ENCODE measurements around the gene THAP7.
"Not testable (repeated sequence)": the region's sequence is repeated elsewhere in the genome, so short reads cannot be mapped to it uniquely, and the experiment has no call there.

Gene THAP7

DNA sequence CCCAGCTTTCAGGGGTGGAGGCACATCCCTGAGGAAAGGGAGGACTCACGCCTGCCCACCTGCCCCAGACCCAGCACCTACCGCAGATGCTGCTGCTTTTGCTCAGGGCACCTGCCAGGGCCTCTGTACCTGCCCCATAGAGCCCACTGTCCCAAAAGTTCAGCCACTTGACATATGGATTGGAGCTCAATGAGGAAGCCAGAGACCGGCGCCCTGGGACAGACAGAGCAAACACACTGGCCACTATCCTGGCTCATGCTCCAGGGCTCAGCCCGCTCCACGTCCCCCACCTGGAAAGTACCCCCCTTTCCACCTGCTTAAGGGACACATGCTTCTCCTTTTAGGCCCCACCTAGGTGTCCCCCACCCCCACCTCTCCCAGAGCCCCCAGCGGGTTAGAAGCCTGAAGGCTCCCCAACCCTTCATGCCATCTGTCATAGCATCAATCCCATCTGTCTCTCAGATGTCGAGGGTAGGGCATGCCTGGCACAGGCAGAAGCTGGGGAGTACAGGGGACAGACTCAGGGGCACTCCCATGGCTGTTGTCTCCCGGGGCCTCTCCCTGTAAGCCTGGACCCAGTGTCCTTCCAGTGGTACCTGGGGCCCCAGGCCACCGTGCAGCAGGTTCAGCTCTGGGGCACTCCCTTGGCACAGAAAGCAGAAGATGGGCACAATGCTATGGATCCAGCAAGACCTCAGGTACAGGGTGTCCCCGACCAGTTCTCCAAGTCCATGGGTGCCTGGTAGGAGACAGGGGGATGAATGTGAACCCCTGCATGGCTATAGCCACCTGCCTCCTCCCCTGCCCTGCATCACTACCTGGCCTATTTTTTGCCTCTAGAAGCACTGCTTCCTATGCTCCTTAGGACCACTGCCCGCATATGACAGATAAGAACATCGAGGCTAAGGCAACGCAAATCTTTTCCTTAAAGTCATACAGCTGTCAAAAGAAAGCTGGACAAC, 10.8 kb upstream of the THAP7 start:
- no peak for FAIRE-seq

DNA sequence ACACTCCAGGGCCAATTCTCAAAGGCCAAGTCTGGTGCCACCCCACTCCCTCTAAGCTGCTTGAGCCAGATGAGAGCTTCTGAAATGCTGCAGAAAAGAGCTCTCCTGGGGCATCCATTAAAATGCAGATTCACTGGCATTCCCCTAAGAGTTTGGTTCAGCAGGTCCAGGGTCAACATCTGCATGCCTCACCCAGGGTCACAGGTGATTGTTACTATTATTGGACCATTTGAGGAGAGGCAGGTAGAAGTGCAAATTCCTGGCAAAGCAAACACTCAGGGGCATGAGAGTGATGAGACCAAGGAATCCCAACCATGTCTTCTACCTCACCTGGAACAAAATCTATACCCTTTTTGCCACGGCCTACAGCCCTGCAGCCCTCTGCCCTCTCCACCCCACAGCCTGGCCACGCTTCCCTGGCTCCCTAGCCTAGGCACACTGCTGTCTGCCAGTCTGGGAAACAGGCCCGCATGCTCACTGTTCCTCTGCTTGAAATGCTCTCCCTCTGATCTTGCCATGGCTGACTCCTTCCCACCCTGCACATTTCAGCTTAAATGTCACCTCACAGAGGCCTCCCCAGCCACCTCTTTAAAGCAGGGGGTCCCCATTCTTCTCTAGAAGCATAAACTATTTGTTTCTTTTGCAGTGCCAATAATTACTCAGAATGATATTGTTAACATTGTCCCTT, 8.7 kb upstream of the THAP7 start:
- no peak for FAIRE-seq

DNA sequence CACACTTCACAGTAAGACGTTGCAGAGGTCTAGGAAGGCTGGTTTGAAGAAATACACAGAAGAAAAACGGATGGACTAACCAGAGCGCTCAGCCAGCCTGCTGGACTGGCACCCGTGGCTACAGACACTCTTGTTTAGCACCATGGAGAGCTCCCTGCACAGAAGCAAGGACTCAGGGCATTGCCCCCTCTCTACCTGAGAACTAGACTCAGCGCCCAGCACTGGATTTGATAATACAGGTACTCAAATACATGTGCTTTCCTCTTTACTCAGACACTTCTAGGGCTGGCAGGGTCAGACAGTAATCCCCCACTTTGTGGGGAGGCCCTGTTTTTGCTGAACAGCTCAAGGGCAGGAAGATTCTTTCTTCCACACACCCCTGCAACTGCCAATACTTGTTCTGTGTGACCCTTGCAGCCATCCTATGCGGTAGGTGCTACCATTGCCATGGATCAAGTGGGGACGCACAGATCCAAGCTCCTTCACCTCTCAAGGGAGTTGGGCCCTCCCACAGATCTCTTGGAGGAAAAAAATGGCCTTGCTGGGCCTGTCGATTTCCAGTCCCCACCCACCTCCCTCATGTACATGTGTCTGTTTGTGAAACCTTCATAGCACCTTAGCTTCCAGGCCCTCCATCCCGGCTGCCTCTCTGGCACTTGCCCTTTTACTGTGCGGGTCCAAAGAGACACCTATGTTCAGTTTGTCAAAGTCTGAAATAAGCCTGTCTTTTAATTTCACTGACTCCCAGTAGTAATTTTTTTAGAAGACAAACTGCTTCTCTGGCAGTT, 7.9 kb upstream of the THAP7 start:
- FAIRE-seq: no peak

DNA sequence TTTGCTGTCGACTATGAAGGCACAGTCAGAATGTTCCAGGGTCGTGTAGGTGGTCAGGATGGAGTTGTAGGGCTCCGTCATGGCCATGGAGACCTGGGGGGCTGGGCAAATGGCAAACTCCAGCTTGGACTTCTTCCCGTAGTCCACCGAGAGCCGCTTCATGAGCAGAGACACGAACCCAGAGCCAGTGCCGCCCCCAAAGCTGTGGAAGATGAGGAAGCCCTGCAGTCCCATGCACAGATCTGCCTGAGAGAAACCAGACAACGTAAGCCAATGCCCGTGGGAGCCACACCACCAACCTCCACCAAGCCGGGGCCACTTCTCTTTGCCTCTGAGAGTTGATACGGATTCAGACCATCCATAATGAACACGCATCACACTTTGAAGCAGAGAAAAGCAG, 7.3 kb upstream of the THAP7 start:
- not testable (repeated sequence) for FAIRE-seq

DNA sequence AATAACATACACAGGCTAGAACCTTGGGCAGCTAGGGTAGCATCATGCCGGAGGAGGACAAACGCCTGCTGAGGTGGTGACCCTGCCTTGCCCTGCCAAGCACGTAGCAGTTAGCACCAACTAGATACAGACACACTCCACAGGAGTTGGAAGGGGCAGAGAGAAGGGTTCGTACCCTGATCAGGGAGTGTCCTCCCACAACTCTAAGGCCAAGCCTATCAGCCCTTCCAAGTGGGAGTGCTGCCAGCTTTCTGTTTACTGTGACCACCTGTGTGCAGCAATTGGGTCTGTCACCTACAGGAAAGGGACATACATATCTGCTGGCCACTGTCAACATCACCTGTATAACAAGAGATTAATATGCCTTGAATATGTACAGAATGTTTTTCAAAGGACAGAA, 1.9 kb upstream of the THAP7 start:
- no peak for FAIRE-seq

DNA sequence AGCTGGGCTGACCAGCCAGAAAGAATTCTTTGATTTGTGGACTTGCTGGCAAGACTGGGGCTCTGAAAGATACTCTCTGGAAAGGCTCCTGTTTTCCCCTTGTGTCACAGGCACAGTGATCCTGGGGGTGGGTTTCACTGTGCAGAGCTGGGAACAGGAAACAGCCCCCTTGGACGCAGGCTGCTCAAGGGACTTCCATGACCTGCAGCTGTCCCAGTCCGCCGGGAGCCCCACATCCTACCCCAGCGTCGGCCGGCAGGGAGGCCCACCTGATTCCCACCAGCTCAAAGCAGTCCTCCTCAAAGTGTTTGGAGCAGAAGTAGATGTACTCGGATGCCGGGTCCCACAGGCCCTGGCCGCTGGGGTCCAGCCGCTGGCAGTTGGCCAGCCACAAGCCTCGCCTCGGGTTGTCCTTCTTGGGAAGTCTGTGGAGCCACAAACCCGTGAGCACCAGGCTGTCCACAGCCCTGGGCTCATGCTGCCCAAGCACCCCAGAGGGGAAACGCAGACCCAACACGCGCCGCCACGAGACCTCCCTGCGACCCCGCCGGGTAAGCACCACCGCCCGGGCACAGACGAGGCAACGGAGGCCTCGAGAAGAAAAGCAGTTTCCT, 824 bp downstream of the THAP7 start:
- FAIRE-seq: no peak

DNA sequence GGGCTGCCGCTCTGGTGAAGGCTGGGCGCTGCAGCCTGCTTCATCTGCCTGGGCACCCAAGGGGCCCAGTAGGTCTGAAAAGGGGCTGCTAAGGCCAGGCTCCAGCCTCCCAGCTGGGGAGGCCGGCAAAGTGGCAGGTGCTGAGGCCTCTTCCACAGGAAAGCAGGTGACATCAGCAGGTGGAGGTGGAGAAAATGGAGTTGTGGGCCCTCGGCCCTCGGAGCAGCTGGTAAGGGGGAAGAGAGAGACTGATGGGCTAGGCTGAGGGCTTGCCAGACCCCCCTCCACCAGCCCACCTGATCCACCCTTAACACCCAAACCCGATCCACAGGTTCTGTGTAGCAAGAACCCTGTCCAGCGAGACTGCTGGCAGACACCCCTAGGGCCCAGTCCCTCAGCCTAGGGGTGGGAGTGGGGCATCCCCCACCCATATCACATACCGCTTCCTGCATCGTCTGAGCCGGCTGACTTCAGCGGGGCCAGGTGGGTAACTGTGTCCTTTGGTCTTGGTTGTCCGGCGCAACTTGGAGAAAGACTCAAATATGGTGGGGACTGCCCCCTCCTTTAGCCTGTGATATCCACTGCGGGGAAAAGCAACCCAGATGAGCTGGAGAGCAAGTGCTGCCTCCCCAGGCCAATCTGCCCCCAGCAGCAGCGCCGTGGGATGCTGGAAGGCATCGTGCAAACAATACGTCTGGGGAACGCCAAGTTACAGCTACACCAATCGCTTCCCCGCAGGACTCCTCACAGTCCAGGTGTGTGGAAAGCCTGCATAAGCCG, 1.5 kb downstream of the THAP7 start:
- no peak for FAIRE-seq

DNA sequence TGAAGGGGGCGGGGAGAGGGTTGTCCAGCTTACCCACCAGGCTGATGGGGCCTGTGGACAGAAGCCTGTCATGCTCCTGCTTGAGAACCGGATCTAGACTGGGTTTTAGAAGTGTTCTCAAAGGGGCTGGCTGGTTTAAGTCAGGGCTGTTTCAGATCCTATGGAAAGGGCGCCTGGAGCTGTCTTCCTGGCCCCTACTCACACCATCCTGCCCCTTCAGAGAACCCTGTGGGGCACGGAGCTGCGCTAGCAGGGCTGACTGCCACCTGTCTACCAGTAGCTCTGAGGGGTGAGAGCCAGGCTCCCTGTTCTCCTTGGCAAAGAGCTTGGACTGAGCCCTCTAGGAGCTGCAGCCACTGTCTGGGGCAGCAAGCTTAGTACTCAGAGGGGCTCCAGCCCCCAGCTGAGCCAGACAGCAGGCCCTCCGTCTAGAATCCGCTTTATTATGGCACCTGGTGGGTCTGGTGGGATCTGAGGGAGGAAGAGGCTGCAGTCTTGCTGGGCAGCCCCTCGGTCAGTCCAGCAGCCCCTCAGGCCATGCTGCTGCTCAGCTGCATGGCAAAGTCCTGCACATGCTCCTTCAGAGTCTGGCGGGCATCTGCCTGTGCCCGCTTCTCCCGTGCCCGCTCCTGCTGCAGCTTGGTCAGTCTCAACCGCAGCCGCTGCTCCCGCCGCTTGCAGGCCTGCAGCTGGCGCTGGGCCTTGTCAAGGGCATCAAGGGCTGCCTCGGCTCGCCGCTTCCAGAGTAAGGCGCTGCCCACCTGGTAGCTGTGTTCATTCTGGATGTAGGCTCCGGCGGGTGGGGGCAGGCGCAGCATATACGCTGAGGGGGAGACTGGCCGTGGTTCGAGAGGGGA, 2.3 kb downstream of the THAP7 start:
- FAIRE-seq: no peak

DNA sequence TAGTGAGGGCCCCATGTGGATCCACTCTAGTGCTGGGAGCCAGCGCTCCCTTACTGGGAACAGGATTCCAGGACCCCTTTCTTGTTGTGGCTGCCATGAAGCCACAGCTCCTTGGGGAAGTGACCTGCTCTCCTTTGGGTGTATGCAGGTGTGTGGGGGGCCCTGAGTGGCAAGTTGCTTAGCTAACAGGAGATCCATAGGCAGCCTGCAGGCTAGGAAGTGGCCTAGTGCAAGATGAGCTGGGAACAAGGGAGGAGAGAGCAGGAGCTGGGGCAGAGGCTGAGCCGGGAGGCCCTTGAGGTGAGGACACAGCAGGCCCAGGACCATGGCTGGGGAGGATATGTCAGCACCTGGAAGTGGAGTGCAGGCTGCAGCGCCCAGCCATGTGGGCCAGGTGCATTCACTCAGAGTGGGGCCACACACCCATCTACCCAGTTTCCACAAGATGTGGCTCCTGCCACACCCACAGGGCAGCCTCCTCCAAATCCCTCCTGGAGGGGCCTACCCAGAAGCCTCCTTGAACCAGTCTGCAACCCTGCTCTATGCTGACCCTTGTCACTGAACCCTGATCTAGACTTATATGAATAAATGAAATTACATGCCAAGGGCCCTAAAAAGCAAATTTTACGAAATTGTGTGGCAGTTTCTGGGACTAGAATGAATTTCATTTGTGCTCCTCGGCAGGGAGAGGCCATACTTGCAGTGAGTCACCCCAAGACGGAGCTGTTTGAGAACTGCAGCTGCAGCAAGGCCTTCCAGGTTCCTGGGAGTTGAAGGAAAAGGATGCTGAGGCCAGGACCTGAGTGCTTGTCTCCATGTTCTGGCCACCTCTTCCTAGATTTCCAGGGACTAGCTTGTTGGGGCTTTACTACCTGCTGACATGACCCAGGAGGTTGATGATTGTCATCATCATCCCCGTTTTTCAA, 3.2 kb downstream of the THAP7 start:
- FAIRE-seq: no peak

DNA sequence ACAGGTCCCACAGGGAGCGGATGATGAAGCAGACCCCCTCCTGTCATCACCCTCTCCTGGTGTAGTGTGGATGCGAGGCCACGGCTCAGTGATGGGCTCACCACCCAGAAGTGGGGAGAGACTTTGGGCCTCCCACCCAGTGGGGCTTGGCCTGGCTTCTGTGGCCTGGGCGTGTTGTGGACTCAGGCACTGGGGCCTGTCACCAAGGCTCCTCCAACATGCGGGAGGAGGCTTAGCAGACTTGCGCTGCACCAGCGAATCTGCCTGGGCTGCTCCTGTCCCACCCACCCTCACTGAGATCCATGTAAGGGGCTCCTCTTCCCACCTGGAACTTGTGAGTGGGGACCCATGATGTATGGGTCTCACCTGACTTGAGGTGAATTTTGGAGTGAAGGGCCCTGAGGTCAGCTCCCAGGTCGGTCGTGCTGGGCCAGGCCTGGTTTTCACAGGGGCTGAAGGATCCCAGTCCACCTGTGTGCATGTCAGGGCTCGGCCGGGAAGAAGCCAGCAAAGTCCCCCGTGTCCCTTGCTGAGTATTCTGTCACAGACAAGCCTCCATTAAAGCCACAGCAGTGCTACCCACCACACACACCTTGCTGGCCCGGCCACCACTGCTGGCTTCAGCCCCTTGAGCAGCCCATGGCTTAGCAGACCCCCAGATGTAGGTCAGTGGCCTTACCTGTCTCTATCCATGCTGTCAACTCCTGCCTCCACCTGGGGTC, 4.2 kb downstream of the THAP7 start:
- no peak for FAIRE-seq

DNA sequence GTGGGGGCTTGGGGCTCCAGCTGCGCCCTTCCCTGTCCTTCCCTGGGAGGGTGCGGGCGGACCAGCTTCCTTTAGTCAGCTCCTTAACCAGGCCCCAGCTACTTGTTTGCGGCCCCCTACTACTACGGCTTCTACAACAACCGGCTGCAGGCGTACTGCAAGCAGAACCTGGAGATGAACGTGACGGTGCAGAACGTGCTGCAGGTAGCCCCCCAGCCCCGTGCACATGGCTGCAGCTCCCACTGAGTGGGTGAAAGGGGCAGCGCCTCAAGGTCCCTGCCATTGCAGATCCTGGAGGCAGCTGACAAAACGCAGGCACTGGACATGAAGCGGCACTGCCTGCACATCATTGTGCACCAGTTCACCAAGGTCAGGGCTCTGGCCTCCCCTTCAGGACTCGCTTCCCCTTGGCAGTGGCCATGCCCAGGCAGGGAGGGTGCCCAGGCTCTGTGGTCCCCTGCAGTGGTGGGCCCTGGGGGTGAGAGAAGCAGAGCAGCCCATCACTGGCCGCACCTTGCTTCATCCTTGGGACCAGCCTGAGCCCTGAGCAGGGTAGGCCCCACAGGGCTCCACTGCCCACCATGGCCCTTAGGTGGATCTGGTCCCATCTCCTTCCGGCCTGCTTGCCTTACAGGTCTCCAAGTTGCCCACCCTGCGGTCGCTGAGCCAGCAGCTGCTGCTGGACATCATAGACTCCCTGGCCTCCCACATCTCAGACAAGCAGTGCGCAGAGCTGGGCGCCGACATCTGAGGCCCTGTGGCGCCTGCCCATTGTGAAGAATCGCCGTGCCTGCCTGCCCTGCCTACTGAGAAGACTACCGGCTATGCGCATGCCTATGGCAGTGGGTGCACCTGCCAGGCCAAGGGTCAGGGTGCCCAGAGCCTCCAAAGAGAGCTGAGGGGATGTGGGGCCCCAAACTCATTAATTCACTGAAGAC, 5.1 kb downstream of the THAP7 start:
- FAIRE-seq: no peak

DNA sequence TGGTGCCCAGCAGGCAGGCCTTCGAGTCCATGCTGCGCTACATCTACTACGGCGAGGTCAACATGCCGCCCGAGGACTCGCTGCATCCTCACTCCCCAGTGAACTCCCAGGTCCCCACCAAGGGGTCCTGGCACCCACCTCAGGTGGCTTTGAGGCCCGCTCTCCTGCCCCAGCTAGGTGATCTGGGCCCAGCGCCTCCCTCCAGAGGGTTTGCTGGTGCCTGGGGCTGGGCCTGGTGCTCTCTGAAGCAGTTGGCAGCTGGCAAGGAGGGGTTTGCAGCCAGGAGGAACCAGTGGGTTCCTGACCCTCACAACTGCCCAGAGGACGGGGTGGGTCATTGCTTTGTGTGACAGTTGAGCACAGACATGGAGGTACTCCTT, 5.9 kb downstream of the THAP7 start:
- no peak for FAIRE-seq

DNA sequence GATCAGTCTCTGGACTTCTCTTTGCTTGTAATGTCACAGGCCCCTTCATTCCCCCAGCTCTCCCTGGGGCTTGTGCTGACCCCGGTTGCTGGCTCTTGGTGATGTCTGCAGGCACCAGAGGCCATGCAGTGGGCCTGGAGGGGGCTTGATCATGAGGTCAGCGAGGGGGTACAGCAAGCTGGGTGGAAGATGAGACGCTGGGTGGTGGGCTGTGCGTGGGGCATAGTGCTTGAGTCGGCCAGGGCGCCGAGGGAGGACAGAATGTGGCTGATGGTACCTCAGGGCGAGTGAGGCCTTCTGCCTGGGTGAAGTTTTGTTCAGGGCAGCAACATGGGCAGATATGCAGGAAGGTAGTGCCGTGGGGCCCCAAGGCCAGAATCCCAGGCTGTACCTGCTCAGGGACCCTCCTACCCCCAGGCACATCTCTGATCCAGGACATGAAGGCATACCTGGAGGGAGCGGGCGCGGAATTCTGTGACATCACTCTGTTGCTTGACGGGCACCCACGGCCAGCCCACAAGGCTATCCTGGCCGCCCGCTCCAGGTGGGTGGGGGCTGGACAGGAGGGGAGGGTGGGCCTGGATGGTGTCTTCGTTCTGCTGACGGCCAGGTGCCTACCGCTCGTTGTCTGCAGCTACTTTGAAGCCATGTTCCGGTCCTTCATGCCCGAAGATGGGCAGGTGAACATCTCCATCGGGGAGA, 6.4 kb downstream of the THAP7 start:
- no peak for FAIRE-seq

DNA sequence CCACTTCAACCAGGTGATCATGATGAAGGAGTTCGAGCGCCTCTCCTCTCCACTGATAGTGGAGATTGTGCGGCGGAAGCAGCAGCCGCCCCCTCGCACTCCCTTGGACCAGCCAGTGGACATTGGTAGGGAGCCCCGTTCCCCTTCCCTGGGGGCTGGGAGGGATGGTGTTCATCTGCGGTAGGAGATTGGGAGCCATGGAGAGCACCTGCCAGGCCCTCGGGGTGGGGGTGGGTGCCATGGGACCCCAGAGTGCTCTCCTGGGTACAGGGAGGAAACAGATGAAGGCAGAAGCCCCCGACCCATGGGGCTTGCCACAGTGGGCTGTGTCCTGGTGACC, 7.0 kb downstream of the THAP7 start:
- FAIRE-seq: no peak

DNA sequence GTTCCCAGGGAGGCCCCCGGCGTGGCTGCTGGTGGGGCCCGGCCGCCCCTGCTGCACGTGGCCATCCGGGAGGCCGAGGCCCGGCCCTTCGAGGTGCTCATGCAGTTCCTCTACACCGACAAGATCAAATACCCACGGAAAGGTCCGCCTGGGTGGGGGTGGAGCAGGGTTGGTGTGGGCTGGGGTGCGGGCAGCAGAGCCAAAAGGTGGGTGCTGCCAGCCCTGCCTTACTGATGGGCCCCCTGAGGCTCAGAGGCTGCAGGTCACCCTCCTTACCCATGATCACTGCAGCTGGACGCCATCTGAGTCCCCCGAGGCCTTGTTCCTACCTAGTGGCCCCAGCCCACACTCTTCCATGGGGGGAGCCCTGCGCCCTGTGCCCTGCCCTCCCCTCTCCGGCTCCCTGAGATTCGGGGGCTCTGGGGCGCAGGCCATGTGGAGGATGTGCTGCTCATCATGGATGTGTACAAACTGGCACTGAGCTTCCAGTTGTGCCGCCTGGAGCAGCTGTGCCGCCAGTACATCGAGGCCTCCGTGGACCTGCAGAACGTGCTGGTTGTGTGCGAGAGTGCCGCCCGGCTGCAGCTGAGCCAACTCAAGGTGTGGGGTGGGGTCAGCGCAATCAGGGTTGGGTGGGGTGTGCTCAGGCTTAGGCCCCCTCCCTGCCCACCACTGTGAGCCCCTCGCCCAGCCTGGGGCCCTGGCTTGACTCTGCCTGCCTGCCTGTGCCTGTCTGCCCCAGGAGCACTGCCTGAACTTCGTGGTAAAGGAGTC, 7.6 kb downstream of the THAP7 start:
- FAIRE-seq: no peak

DNA sequence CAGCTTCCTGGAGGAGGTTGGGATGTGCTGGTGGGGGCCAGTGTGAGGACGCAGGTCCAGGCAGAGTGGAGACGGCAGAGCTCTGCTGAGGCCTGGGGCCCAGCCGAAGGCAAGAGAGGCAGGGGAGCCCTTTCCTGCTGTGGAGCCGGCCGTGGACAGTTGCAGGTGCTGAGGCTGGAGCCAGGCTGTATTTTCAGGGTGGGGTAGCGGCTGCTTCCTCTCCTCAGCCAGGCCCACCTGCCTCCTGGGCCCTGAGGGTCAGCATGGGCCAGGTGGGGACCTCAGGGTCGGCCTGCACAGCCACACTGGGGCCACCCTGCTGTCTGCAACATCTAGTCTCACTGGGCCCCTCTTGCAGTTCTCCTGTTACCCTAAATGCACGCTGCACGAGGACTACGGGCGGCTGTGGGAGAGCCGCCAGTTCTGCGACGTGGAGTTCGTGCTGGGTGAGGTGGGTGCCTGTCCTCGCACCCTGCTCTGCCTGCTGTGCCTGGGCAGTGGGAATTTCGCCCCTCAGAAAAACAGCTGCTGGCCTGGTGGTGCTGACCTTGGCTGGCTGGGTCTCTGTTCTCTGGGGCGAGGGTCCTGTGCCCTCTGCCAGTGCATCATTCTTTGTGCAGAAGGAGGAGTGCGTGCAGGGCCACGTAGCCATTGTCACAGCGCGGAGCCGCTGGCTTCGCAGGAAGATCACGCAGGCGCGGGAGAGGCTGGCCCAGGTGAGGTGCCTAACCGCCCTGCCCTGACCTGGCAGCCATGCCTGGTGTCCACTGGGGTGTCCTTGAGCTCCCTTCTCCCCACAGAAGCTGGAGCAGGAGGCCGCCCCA, 8.4 kb downstream of the THAP7 start:
- FAIRE-seq: no peak
